ENCODE results near the gene GLE1.
A peak's percentile ranks its signal among the peaks of the same experiment; 100 is the strongest.

The GLE1 gene

DNA sequence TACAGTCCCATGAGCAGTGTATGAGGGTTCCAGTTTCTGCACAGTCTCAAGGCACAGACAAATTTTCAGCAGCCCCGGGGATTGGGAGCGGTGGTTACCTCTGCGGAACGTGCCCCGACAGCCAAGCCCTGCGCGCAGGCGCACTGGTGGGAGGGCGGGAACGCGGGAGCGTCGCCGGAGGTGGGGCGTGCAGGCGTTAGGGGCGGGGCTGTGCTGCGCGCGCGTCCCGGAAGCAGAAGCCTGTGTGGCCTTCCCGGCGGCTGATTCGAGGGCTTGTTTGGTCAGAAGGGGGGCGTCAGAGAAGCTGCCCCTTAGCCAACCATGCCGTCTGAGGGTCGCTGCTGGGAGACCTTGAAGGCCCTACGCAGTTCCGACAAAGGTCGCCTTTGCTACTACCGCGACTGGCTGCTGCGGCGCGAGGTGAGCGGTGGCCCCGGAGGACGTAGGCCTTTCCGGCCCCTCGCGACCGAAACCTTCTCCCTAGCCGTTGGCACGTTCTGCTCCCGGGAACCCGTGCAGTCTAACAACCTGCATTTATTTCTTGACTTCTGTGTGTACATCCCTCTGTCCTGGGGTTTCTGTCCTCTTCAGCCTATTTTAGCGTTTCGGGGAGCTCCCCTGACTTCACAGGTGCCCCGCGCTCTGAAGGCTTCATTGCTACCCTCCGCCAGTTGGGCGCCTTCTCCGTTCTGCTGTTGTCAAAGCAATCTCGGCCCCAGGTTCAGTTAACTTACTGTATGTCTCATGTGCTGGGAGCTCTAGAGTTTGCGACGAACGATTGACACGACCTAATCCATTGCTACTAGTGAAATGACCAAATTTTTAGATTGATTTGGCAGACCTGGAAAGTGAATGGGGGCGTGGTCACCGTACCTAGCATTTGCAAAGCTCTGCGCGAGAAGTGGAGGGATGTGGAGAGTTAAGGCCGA, at the start of gene GLE1 (continued):
- TF ChIP-seq ZNF529 (tag by site-specific recombination; IDR thresholded peaks at IDR 0.05; ENCODE audit: insufficient replicate concordance) = no peak
- TF ChIP-seq ZNF404 (tag by site-specific recombination; IDR thresholded peaks at IDR 0.05) = no peak
- TF ChIP-seq ZFP41 (tag by site-specific recombination; IDR thresholded peaks at IDR 0.05; ENCODE audit: borderline replicate concordance) = no peak
- TF ChIP-seq ZNF549 (tag by site-specific recombination; IDR thresholded peaks at IDR 0.05) = no peak
- peak; percentile 81 for TF ChIP-seq ZBTB48 (tag by site-specific recombination; IDR thresholded peaks at IDR 0.05)
- no peak for TF ChIP-seq ZNF138 (tag by site-specific recombination; IDR thresholded peaks at IDR 0.05; ENCODE audit: borderline replicate concordance)
- TF ChIP-seq, protein P1, sequence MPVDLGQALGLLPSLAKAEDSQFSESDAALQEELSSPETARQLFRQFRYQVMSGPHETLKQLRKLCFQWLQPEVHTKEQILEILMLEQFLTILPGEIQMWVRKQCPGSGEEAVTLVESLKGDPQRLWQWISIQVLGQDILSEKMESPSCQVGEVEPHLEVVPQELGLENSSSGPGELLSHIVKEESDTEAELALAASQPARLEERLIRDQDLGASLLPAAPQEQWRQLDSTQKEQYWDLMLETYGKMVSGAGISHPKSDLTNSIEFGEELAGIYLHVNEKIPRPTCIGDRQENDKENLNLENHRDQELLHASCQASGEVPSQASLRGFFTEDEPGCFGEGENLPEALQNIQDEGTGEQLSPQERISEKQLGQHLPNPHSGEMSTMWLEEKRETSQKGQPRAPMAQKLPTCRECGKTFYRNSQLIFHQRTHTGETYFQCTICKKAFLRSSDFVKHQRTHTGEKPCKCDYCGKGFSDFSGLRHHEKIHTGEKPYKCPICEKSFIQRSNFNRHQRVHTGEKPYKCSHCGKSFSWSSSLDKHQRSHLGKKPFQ (tag by site-specific recombination; IDR thresholded peaks at IDR 0.05) = no peak
- TF ChIP-seq ZNF629 (tag by site-specific recombination; IDR thresholded peaks at IDR 0.05) = no peak
- no peak for TF ChIP-seq BCL11A (tag by site-specific recombination; IDR thresholded peaks at IDR 0.05; ENCODE audit: low read depth)
- no peak for TF ChIP-seq ZBTB1 (tag by site-specific recombination; IDR thresholded peaks at IDR 0.05)
- peak; percentile 74 for TF ChIP-seq PRDM10 (tag by site-specific recombination; IDR thresholded peaks at IDR 0.05)
- TF ChIP-seq ZNF548 (tag by site-specific recombination; IDR thresholded peaks at IDR 0.05) = no peak
- TF ChIP-seq ZBTB17 (tag by site-specific recombination; IDR thresholded peaks at IDR 0.05) = peak; percentile 48
- no peak for TF ChIP-seq ZFP37 (tag by site-specific recombination; IDR thresholded peaks at IDR 0.05)
- TF ChIP-seq TRIM28 (IDR thresholded peaks at IDR 0.05; ENCODE audit: borderline replicate concordance, low read length) = peak; percentile 64; the same call in 1 of the 2 replicates
- TF ChIP-seq ZNF146 (tag by site-specific recombination; IDR thresholded peaks at IDR 0.05) = no peak
- no peak for TF ChIP-seq ZNF19 (tag by site-specific recombination; IDR thresholded peaks at IDR 0.05; ENCODE audit: low read depth)
- no peak for TF ChIP-seq ZNF670 (tag by site-specific recombination; IDR thresholded peaks at IDR 0.05; ENCODE audit: low read depth)
- TF ChIP-seq PRDM1 (tag by site-specific recombination; IDR thresholded peaks at IDR 0.05) = no peak
- no peak for TF ChIP-seq ZNF211 (tag by site-specific recombination; IDR thresholded peaks at IDR 0.05; ENCODE audit: low read depth)
- peak; percentile 89 for TF ChIP-seq SP2 (tag by site-specific recombination; IDR thresholded peaks at IDR 0.05)
- TF ChIP-seq ZNF596 (tag by site-specific recombination; IDR thresholded peaks at IDR 0.05) = no peak
- TF ChIP-seq, protein P2, sequence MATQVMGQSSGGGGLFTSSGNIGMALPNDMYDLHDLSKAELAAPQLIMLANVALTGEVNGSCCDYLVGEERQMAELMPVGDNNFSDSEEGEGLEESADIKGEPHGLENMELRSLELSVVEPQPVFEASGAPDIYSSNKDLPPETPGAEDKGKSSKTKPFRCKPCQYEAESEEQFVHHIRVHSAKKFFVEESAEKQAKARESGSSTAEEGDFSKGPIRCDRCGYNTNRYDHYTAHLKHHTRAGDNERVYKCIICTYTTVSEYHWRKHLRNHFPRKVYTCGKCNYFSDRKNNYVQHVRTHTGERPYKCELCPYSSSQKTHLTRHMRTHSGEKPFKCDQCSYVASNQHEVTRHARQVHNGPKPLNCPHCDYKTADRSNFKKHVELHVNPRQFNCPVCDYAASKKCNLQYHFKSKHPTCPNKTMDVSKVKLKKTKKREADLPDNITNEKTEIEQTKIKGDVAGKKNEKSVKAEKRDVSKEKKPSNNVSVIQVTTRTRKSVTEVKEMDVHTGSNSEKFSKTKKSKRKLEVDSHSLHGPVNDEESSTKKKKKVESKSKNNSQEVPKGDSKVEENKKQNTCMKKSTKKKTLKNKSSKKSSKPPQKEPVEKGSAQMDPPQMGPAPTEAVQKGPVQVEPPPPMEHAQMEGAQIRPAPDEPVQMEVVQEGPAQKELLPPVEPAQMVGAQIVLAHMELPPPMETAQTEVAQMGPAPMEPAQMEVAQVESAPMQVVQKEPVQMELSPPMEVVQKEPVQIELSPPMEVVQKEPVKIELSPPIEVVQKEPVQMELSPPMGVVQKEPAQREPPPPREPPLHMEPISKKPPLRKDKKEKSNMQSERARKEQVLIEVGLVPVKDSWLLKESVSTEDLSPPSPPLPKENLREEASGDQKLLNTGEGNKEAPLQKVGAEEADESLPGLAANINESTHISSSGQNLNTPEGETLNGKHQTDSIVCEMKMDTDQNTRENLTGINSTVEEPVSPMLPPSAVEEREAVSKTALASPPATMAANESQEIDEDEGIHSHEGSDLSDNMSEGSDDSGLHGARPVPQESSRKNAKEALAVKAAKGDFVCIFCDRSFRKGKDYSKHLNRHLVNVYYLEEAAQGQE (tag by site-specific recombination; IDR thresholded peaks at IDR 0.05) = no peak
- TF ChIP-seq ZNF610 (tag by site-specific recombination; IDR thresholded peaks at IDR 0.05; ENCODE audit: borderline replicate concordance) = peak; percentile 52
- TF ChIP-seq ZBTB44 (tag by site-specific recombination; IDR thresholded peaks at IDR 0.05) = no peak
- TF ChIP-seq OSR2 (tag by site-specific recombination; IDR thresholded peaks at IDR 0.05) = no peak
- TF ChIP-seq ZNF184 (tag by site-specific recombination; IDR thresholded peaks at IDR 0.05) = no peak
- TF ChIP-seq ZNF248 (tag by site-specific recombination; IDR thresholded peaks at IDR 0.05) = no peak
- no peak for TF ChIP-seq YY1 (tag by site-specific recombination; IDR thresholded peaks at IDR 0.05)
- TF ChIP-seq ZNF223 (tag by site-specific recombination; IDR thresholded peaks at IDR 0.05) = no peak
- TF ChIP-seq ZNF776 (tag by site-specific recombination; IDR thresholded peaks at IDR 0.05; ENCODE audit: borderline replicate concordance) = no peak

All from HEK293 (cell line).